Calu3 (cell line): Measurements from ENCODE around the gene LSM12. TPM values are rescaled to one million over a fixed set of nuclear protein-coding genes. Genes with fewer than 3 reads are reported as not detected.

Experiments used
- BruUV-seq: library from RNA; stranded (reverse); fragments of 400-500 nt; replicated peaks from 2 replicates; lab custom pipeline; 2021; lab: Mats Ljungman, UMichigan
- CTCF ChIA-PET: fragments of 300-600 bp; sonication (Branson Sonifier 250); formaldehyde crosslinking; loops from one replicate; lab custom pipeline; 2022; ENCODE audit warnings: antibody characterized with exemption; lab: Charles Lee
- DNase-seq: peaks from one replicate; pipeline ENCODE4 v3.0.0; 2022
- H3K27ac Mint-ChIP-seq: one replicate; pipeline ENCODE4 v1.8.0; 2022; ENCODE audit warnings: mixed read lengths; ENCODE audit not compliant: unreplicated experiment
- H3K27me3 Mint-ChIP-seq: one replicate; pipeline ENCODE4 v1.8.0; 2022; ENCODE audit warnings: mixed read lengths; ENCODE audit not compliant: unreplicated experiment
- H3K36me3 Mint-ChIP-seq: one replicate; pipeline ENCODE4 v1.8.0; 2022; ENCODE audit warnings: mild to moderate bottlenecking, moderate library complexity, mixed read lengths; ENCODE audit not compliant: insufficient read depth, unreplicated experiment
- H3K4me1 Mint-ChIP-seq: one replicate; pipeline ENCODE4 v1.8.0; 2022; ENCODE audit warnings: mild to moderate bottlenecking, low read depth, mixed read lengths; ENCODE audit not compliant: unreplicated experiment
- H3K4me3 Mint-ChIP-seq: one replicate; pipeline ENCODE4 v1.8.0; 2022; ENCODE audit warnings: mild to moderate bottlenecking, low read depth, moderate library complexity, mixed read lengths; ENCODE audit not compliant: unreplicated experiment
- H3K9me3 Mint-ChIP-seq: one replicate; pipeline ENCODE4 v1.8.0; 2022; ENCODE audit warnings: low read depth, mixed read lengths; ENCODE audit not compliant: unreplicated experiment
- intact Hi-C: fragments of 100-400 bp; cut with micrococcal nuclease; formaldehyde crosslinking; loops from one replicate; pipeline ENCODE4 v1.10.0; 2022; ENCODE audit not compliant: unreplicated experiment
- total RNA-seq: library from RNA; stranded (reverse); gene quantifications from 2 replicates; pipeline ENCODE4 v1.2.3, GENCODE V29; 2022
- TF ChIP-seq, protein P1 (sequence below): fragments of 200-600 bp; IDR thresholded peaks from one replicate; pipeline ENCODE4 v1.8.0; 2022; ENCODE audit warnings: antibody characterized with exemption; ENCODE audit not compliant: unreplicated experiment

LSM12 gene
- total RNA-seq, 1 experiment from 2014 or later = 79.5 TPM

- H3K9me3 Mint-ChIP-seq = no peaks in the 10 kb centered on the region
- peaks cover 35% of the 10 kb centered on the region for H3K4me1 Mint-ChIP-seq
- peak overlapping the region; percentile 74 for H3K27ac Mint-ChIP-seq
- intact Hi-C loops = no loop called here
- TSS peak; percentile 69 for BruUV-seq
- CTCF ChIA-PET = interaction anchor here (2.9 kb wide), 1 partner anchor 53 kb away, joined by 10 read pairs; the partner anchor contains the start of gene HDAC5
- H3K27me3 Mint-ChIP-seq = no peaks in the 10 kb centered on the region
- peaks cover 36% of the 10 kb centered on the region for H3K36me3 Mint-ChIP-seq
- H3K4me3 Mint-ChIP-seq = peak overlapping the region; percentile 99
- no peak for DNase-seq
- TF ChIP-seq, protein P1, sequence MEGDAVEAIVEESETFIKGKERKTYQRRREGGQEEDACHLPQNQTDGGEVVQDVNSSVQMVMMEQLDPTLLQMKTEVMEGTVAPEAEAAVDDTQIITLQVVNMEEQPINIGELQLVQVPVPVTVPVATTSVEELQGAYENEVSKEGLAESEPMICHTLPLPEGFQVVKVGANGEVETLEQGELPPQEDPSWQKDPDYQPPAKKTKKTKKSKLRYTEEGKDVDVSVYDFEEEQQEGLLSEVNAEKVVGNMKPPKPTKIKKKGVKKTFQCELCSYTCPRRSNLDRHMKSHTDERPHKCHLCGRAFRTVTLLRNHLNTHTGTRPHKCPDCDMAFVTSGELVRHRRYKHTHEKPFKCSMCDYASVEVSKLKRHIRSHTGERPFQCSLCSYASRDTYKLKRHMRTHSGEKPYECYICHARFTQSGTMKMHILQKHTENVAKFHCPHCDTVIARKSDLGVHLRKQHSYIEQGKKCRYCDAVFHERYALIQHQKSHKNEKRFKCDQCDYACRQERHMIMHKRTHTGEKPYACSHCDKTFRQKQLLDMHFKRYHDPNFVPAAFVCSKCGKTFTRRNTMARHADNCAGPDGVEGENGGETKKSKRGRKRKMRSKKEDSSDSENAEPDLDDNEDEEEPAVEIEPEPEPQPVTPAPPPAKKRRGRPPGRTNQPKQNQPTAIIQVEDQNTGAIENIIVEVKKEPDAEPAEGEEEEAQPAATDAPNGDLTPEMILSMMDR = no peak
Measured at GRCh38 chr17:44071198-44071520, 4.7 kb upstream of the LSM12 start.

DNA sequence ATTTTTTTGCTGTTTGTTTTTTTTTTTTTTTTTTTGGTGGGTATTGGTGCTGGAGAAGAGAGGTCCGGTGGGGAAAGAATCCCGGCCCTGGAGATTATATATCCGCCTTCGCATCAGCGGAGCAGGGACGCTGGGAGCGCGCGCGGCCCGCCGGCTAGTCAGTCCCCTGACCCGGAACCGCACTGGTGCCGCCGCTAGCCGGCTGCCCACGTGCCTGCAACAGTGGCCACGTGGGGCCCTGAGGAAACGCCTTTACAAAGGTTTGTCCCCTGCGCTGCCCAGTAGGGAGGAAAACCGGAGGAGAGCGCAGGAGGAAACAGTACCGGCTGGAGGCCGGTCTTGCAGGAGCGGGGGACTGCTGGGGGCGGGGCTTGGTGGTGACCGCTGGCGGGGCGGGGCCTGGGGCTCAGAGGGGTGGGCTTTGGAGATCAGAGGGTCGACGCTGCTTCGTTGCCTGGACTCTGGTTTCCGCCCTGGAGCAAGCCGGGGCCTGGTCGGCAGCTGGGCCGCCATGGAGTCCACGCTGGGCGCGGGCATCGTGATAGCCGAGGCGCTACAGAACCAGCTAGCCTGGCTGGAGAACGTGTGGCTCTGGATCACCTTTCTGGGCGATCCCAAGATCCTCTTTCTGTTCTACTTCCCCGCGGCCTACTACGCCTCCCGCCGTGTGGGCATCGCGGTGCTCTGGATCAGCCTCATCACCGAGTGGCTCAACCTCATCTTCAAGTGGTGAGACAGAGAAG, 4.2 kb upstream of the LSM12 start, which contains the start of gene G6PC3:
Gene G6PC3 (plus strand): TSS at position 281 of the 743 bp plus-strand sequence. CDS start 231 bp downstream, at position 512.
- BruUV-seq = no TSS peak
- peak; percentile 99 for DNase-seq
- TF ChIP-seq, protein P1 = no peak
- H3K9me3 Mint-ChIP-seq = no peaks in the 10 kb centered on the region
- peak within 1 kb of the TSS; percentile 74 for H3K27ac Mint-ChIP-seq
- H3K36me3 Mint-ChIP-seq = peaks cover 41% of the 10 kb centered on the region
- intact Hi-C loops = no loop called here
- no peaks in the 10 kb centered on the region for H3K27me3 Mint-ChIP-seq
- CTCF ChIA-PET = interaction anchor here (0.7 to 2.9 kb wide), 2 partner anchors 53 to 231 kb away, joined by 4 to 10 read pairs; partner anchors contain the start of gene HDAC5
- peak within 1 kb of the TSS; percentile 99 for H3K4me3 Mint-ChIP-seq
- H3K4me1 Mint-ChIP-seq = peaks cover 39% of the 10 kb centered on the region

- TF ChIP-seq, protein P1 = no peak
- no peaks in the 10 kb centered on the region for H3K9me3 Mint-ChIP-seq
- peak overlapping the region; percentile 74 for H3K27ac Mint-ChIP-seq
- intact Hi-C loops = no loop called here
- BruUV-seq = no TSS peak
- peaks cover 43% of the 10 kb centered on the region for H3K4me1 Mint-ChIP-seq
- peak overlapping the region; percentile 99 for H3K4me3 Mint-ChIP-seq
- CTCF ChIA-PET = interaction anchor here (0.7 to 2.9 kb wide), 2 partner anchors 54 to 230 kb away, joined by 4 to 10 read pairs; partner anchors contain the start of gene HDAC5
- no peaks in the 10 kb centered on the region for H3K27me3 Mint-ChIP-seq
- DNase-seq = no peak
- peaks cover 47% of the 10 kb centered on the region for H3K36me3 Mint-ChIP-seq
Measured at GRCh38 chr17:44069974-44070454, 3.5 kb upstream of the LSM12 start.

DNA sequence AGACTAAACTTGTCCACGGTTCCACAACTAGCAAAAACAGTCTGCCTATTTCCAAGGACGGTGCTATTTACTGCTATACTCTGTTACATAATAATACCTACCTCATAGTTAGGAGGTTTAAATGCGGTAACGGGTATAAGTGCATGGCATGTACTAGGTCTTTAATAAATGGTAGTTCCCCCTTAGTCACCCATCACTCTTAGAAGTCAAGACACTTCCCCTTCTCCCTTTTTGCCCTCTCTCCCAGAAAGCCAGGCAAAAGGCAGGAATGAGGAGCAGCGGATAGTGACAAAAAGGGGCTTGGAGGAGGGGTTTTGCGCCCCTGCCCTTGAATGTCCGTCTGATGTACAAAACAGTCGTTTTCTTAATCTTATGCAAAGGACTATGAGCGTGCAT, 1.1 kb upstream of the LSM12 start:
- DNase-seq = no peak
- CTCF ChIA-PET = no interaction called here
- H3K4me3 Mint-ChIP-seq = peak overlapping the region; percentile 88
- H3K36me3 Mint-ChIP-seq = peaks cover 72% of the 10 kb centered on the region
- intact Hi-C loops = no loop called here
- TF ChIP-seq, protein P1 = no peak
- no peak overlapping the region for H3K27ac Mint-ChIP-seq
- no peaks in the 10 kb centered on the region for H3K9me3 Mint-ChIP-seq
- no peaks in the 10 kb centered on the region for H3K27me3 Mint-ChIP-seq
- BruUV-seq = no TSS peak
- peaks cover 58% of the 10 kb centered on the region for H3K4me1 Mint-ChIP-seq
